ENCODE measurements around the gene ALAS1. TPM values are rescaled to one million over a fixed set of nuclear protein-coding genes. Genes with fewer than 3 reads are reported as not detected.
"Not testable (repeated sequence)": the region's sequence is repeated elsewhere in the genome, so short reads cannot be mapped to it uniquely, and the experiment has no call there.

ALAS1 gene
- total RNA-seq, 1 donor, result 20.4 TPM

DNA sequence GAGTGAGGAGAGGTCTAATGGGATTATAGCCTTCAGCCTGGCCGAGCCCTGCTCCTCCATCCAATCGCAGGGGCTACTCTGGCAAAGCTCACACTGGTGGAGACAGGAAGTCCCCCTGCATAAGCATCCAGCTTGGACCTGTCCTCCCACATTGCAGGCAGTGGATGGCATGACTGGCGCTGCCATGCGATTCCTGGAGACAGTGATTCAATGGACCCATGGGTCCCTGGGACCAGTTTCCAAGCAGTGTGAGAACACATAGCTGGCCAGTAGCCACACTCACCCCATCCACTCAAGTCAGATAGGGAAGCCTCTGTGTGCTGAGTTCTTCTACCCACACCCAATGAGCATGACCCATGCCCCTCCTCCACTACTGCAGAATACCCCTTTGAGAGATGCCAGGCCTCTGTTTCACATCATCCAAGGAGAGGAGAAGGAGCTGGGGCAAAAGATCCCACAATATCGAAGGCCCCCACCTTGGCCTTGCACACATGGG lies 25.6 kb upstream of the ALAS1 start:
- H3K4me1 ChIP-seq (ENCODE audit: insufficient read depth, low read length), result peaks cover 7% of the 10 kb centered on the region
- H3K4me3 ChIP-seq (ENCODE audit: low read length), result no peak overlapping the region

DNA sequence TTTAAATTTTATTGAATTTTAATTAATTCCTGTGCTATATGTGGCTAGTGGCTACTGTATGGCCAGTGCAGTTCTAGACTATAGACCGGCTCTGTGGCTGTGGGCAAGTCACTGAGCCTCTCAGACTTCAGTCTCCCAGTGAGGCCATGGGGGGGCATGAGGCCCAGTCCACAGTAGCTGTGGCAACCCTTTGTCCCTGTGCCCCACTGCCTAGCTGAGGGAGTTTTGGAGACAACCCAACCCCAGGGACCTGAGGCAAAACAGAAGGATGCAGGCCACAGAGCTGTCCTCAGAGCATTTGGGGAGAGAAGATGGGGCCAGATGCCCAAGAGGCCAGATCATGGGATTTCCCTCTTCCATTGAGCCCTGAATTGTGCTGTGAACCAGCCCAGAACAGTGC lies 24.9 kb upstream of the ALAS1 start:
- Histone ChIP-seq H3K27me3 (ENCODE audit: insufficient read depth, low read length) (no peaks in the 10 kb centered on the region), H3K4me3 (ENCODE audit: low read length) (no peak overlapping the region), H3K4me1 (ENCODE audit: insufficient read depth, low read length) (peaks cover 7% of the 10 kb centered on the region)

More for the DNA sequence above, 25.6 kb upstream of the ALAS1 start:
- no peaks in the 10 kb centered on the region for H3K27me3 ChIP-seq (ENCODE audit: insufficient read depth, low read length)
- H3K9me3 ChIP-seq (ENCODE audit: low read depth, low read length), result no peaks in the 10 kb centered on the region

DNA sequence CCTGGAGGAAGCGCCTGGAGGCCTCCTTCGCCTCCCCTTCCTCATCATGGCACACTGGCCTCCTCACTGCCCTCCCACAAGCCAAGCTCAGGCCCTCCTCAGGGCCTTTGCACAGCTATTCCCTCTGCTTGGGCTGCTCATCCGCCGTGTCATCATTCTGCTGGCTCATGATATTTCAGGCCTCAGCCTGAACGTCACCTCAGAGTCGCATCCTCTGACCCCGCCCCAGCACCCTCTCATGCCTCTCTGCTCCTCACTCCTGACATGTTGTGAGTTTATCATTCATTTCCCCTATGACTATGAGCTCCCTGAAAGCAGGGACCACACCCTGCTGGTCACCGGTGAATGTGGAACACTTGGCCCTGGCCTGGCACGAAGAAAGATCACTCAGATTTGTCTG lies 23.1 kb upstream of the ALAS1 start:
- no peaks in the 10 kb centered on the region for H3K27me3 ChIP-seq (ENCODE audit: insufficient read depth, low read length)
- no peak overlapping the region for H3K4me3 ChIP-seq (ENCODE audit: low read length)
- no peaks in the 10 kb centered on the region for H3K9me3 ChIP-seq (ENCODE audit: low read depth, low read length)
- peaks cover 7% of the 10 kb centered on the region for H3K4me1 ChIP-seq (ENCODE audit: insufficient read depth, low read length)

More for the DNA sequence above, 24.9 kb upstream of the ALAS1 start:
- no peaks in the 10 kb centered on the region for H3K9me3 ChIP-seq (ENCODE audit: low read depth, low read length)

DNA sequence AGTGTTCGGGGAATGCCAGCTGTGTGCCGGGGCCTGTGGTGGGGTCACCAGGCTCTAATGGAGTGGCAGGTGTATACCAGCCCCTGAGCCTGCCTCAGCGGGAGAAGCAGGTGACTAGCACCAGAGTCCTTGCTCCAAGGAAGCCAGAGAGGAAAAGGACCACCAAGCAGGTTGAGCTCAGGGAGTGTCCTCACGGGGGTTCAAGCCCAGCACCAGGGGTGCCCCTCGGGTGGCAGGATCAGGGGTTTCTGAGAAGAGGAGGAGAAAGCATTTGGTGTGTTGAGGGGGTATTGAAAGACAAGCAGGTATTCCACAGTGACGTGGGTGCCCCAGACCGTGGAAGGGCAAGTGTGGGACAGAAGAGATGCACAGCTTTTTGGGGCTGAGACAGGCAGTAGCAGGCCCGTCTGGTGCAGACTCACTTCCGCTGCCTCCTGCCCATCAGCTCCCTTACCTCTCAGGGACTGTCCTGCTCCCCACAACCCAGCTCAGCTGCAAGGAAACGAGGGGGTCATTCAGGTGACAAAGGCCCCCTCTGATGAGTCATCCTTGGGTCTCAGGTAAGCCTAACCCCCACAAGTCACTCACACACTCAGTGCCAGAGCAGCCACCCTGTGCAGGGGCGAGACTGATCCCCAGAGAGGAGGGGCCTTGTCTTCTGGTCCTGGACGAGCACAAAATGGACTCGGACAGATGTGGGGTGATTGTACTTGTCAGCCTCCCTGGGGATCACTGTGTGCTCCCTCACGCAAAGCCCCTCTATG lies 22.4 kb upstream of the ALAS1 start:
- Histone ChIP-seq H3K27me3 (ENCODE audit: insufficient read depth, low read length) (no peaks in the 10 kb centered on the region), H3K4me3 (ENCODE audit: low read length) (no peak overlapping the region), H3K4me1 (ENCODE audit: insufficient read depth, low read length) (peaks cover 7% of the 10 kb centered on the region), H3K9me3 (ENCODE audit: low read depth, low read length) (no peaks in the 10 kb centered on the region)

GRCh38 chr3:52176180-52176752 lies 21.7 kb upstream of the ALAS1 start:
- no peaks in the 10 kb centered on the region for H3K27me3 ChIP-seq (ENCODE audit: insufficient read depth, low read length)
- H3K9me3 ChIP-seq (ENCODE audit: low read depth, low read length), result no peaks in the 10 kb centered on the region
- peaks cover 7% of the 10 kb centered on the region for H3K4me1 ChIP-seq (ENCODE audit: insufficient read depth, low read length)
- no peak overlapping the region for H3K4me3 ChIP-seq (ENCODE audit: low read length)

DNA sequence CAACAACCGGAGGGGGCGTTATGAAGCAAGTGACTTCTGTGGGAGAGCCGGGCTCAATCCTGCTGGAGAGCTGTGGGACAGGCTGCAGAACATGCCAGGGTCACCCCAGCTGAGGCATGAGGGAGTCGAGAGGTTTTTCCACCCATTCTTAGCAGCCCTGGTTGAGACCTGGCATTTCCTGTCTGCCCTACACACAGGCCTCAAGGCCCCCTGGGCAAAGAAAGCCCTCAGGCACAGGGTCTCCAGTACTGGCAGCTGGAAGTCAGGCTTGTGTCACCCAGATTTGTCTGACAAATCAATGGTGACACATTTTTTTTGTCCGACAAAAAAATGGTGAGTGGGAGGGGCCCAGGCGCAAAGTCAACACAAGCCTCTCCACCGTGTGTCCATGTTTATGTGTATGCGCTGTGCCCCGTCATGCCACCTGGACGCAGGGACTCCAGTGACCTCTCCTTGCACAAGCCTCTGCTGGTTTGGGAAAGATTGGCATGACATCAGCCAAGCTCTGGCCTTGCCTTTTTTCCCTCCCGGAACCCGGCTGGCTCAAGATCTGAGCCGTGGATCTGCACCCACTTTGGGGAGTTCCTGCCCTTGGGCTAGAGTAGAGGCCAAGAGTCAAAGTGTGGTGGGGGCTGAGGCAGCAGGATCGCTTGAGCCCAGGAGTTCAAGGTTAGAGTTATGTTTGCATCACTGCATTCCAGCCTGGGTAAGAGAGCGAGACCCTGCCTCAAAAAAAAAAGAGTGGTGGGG lies 20.8 kb upstream of the ALAS1 start:
- no peaks in the 10 kb centered on the region for H3K9me3 ChIP-seq (ENCODE audit: low read depth, low read length)
- no peak overlapping the region for H3K4me3 ChIP-seq (ENCODE audit: low read length)
- H3K27me3 ChIP-seq (ENCODE audit: insufficient read depth, low read length), result no peaks in the 10 kb centered on the region
- peaks cover 7% of the 10 kb centered on the region for H3K4me1 ChIP-seq (ENCODE audit: insufficient read depth, low read length)

- Histone ChIP-seq H3K4me3 (ENCODE audit: low read length) (no peak overlapping the region), H3K9me3 (ENCODE audit: low read depth, low read length) (no peaks in the 10 kb centered on the region), H3K27me3 (ENCODE audit: insufficient read depth, low read length) (no peaks in the 10 kb centered on the region), H3K4me1 (ENCODE audit: insufficient read depth, low read length) (peaks cover 7% of the 10 kb centered on the region)
Measured at GRCh38 chr3:52177701-52178042, 20.3 kb upstream of the ALAS1 start.

GRCh38 chr3:52178126-52178525 lies 19.8 kb upstream of the ALAS1 start:
- H3K9me3 ChIP-seq (ENCODE audit: low read depth, low read length); H3K4me1 ChIP-seq (ENCODE audit: insufficient read depth, low read length); H3K4me3 ChIP-seq (ENCODE audit: low read length); H3K27me3 ChIP-seq (ENCODE audit: insufficient read depth, low read length): not testable (repeated sequence)

DNA sequence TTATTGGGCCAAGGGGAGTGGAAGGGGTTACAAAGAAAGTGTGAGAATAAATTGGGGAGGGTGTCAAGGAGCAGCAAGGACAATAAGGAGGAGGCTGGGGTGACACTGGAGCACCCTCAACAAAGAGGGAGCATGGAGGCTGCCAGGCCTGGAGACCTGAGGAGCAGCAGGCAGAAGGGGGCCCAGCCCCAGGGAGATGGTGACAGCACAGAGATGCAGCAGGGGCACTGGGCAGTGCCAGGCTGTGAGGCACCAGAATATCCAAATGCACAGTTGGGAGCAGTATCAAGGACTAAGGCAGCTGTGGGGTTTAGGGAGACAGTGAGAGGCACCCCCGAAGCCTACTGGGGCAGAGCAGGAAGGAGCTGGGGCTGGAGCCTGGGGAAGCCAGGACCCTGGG lies 19.4 kb upstream of the ALAS1 start:
- H3K27me3 ChIP-seq (ENCODE audit: insufficient read depth, low read length), result no peaks in the 10 kb centered on the region
- no peak overlapping the region for H3K4me3 ChIP-seq (ENCODE audit: low read length)
- H3K4me1 ChIP-seq (ENCODE audit: insufficient read depth, low read length), result peaks cover 7% of the 10 kb centered on the region
- no peaks in the 10 kb centered on the region for H3K9me3 ChIP-seq (ENCODE audit: low read depth, low read length)

DNA sequence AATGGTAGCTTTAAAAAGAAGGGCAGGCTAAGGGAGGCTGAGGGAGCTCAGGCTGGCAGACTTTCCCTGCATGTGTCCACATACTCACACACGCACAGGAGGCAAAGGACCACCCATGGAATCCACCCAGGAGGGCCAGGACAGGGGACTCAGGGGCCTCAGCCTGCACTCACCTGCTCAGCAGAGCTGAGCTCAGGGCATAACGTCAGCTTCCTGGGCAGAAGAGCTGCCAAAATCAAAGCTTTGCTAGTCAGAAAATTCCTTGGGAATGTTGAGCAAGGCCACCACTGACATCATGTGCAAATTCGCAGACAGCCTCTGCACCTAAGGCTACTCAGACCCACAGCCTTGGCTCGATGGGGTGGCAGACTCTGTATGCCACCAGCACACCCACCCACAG lies 16.4 kb upstream of the ALAS1 start:
- H3K4me3 ChIP-seq (ENCODE audit: low read length), result no peak overlapping the region
- no peaks in the 10 kb centered on the region for H3K27me3 ChIP-seq (ENCODE audit: insufficient read depth, low read length)
- H3K9me3 ChIP-seq (ENCODE audit: low read depth, low read length), result no peaks in the 10 kb centered on the region
- peaks cover 10% of the 10 kb centered on the region for H3K4me1 ChIP-seq (ENCODE audit: insufficient read depth, low read length)

DNA sequence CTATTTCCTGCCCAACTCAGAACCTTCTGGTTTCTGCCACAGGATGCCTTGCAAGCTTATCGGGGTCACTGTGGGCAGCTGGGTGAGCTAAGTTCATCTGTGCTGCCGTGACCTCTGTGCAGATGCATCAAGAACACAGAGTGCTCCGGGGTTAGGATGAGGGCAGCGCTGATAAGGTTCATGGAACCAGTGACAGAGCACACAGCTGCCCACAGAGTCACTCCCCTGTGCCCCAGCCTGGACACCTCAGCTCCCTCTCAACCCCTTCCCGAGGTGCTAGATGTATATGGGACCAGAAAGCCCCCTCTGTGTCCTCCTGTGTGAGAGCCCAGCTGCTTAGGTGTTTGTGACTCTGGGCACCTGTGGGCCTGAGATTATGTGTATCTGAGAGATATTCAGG lies 15.8 kb upstream of the ALAS1 start:
- Histone ChIP-seq H3K4me3 (ENCODE audit: low read length) (no peak overlapping the region), H3K4me1 (ENCODE audit: insufficient read depth, low read length) (peaks cover 16% of the 10 kb centered on the region), H3K9me3 (ENCODE audit: low read depth, low read length) (no peaks in the 10 kb centered on the region), H3K27me3 (ENCODE audit: insufficient read depth, low read length) (no peaks in the 10 kb centered on the region)

GRCh38 chr3:52182691-52183090 lies 15.3 kb upstream of the ALAS1 start:
- Histone ChIP-seq H3K4me1 (ENCODE audit: insufficient read depth, low read length) (peaks cover 19% of the 10 kb centered on the region), H3K9me3 (ENCODE audit: low read depth, low read length) (no peaks in the 10 kb centered on the region)

DNA sequence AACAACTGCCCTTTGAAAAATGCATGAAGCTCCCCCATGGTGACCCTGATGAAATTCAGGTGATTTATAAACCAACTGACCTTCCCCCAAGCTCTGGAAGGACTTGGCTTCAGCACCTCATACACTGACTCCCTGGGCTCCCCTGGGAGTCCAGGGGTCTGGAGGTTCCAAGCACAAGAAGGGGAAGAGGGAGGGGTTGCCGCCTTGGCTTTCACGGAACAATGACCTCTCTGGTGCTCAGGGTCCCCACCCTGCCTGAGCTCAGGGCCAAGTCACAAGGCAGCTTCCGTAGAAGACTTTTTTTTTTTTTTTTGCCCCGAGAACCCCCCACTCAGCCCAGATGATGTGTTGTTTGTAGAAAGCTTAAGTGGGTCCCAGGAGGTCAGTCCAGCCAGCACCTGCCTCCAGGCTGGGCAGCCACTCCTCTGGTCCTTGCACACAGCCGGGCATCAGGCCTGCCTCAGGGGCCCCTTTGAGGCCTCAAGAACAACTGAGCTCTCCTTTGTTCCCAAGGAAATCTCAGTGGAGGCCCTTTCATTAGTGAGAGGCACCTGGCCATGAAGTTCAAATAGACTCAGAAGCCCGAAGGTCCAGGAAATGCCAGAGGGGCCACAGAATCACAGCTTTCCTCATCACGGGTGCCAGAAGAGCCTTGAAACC lies 14.0 kb upstream of the ALAS1 start:
- Histone ChIP-seq H3K9me3 (ENCODE audit: low read depth, low read length) (no peaks in the 10 kb centered on the region), H3K4me1 (ENCODE audit: insufficient read depth, low read length) (peaks cover 28% of the 10 kb centered on the region), H3K4me3 (ENCODE audit: low read length) (no peak overlapping the region), H3K27me3 (ENCODE audit: insufficient read depth, low read length) (no peaks in the 10 kb centered on the region)

More at GRCh38 chr3:52182691-52183090, 15.3 kb upstream of the ALAS1 start:
- H3K4me3 ChIP-seq (ENCODE audit: low read length), result no peak overlapping the region
- H3K27me3 ChIP-seq (ENCODE audit: insufficient read depth, low read length), result no peaks in the 10 kb centered on the region

DNA sequence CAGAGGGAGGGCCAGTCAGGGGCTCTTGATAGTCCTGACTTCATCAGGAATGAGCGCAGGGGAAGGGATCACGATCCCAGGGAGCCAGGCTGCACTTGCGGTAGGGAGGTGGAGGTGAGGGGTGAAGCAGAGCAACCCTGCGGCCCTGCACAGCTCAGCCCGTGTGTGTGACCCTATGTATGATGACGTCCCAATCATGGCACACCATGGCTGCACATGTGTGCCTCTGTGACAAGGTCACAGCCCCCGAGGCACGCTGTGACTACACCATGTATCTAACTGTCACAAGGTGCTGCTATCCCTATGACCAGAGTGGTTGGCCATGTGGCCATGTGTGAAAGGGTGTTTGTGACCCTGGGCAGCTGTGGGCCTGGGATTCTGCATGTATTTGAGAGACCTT lies 13.3 kb upstream of the ALAS1 start:
- Histone ChIP-seq H3K9me3 (ENCODE audit: low read depth, low read length) (no peaks in the 10 kb centered on the region), H3K27me3 (ENCODE audit: insufficient read depth, low read length) (no peaks in the 10 kb centered on the region), H3K4me3 (ENCODE audit: low read length) (no peak overlapping the region), H3K4me1 (ENCODE audit: insufficient read depth, low read length) (peaks cover 36% of the 10 kb centered on the region)

DNA sequence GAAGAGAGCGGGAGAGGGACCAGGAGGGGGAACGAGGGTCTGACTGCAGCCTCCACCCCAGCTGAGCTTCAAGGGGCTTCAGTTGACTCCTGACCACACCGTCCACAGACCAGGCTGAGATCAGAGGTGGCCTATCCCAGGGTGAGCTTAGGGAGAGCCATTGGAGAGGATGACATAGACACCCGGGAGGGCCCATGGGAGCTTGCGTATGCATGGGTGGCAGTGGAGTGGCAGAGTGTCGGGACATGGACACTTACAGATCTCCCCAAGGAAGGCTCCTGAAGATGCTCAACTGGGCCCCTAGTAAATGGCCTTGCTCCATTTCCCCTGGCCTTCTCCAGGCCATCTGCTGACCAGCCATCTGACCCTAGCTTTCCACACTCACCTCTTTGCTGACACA lies 12.6 kb upstream of the ALAS1 start:
- H3K27me3 ChIP-seq (ENCODE audit: insufficient read depth, low read length), result no peaks in the 10 kb centered on the region
- H3K4me1 ChIP-seq (ENCODE audit: insufficient read depth, low read length), result peaks cover 42% of the 10 kb centered on the region
- H3K4me3 ChIP-seq (ENCODE audit: low read length), result no peak overlapping the region
- no peaks in the 10 kb centered on the region for H3K9me3 ChIP-seq (ENCODE audit: low read depth, low read length)

Data from mononuclear cell (primary cell).